ENCODE data around the gene AP1M1.
A peak's percentile ranks its signal among the peaks of the same experiment; 100 is the strongest.
"Not testable (repeated sequence)": the region's sequence is repeated elsewhere in the genome, so short reads cannot be mapped to it uniquely, and the experiment has no call there.

Gene AP1M1

GRCh38 chr19:16265205-16265604 lies 67.5 kb downstream of the AP1M1 start:
- no peak for ATAC-seq

- ATAC-seq, result no peak
Measured at GRCh38 chr19:16265890-16266585, 68.3 kb downstream of the AP1M1 start.

DNA sequence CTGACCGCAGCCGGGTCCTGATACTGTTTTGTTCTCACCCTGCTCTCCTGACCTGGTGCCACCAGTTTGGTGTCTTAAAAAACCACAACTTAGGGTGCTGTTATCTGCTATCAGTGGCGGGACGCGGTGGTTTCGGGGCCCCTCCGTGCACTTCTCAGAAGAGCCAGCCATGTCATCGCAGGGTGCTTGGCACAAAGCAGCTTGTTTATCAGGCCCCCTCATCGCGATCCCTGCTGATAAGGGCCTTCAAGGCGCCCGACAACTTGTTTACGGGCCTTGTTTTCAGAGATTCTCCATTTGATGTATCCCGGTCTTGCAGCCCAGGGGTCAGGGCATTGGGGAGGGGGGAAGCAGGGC lies 68.9 kb downstream of the AP1M1 start:
- ATAC-seq, result peak; percentile 62 to 69

DNA sequence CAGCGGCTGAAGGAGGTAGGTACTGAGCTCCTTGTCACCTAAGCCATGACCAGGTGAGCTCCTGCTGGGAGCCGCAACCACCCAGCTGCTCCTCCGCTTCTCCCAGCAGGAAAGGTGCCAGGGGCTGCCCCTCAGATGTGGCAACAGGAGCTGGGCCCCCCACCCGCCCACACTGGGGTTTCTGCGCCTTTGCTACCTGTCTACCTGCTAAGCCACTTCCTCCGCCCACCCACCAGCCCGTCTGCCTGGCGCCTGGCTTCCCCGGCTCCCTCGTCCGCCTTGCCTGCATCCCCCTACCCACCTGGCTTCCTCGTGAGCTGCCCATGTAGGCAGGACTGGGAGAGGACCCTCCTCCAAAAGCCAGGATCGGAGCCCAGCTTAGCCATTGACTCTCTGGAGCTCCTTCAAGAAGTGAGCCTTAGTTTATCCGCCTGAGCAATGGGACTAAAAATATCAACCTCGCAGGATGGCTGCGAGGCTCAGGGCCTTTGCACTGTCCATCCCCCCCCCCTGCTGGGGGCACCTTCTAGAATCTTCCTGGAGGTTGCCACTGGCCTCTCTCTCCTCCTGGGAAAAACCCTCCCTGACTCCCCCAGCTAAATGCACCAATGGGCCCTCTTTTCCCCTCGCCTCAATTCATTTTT lies 71.1 kb downstream of the AP1M1 start:
- no peak for ATAC-seq

GRCh38 chr19:16272945-16273344 lies 75.2 kb downstream of the AP1M1 start:
- ATAC-seq, result no peak

- no peak for ATAC-seq
Measured at GRCh38 chr19:16274447-16274846, 76.7 kb downstream of the AP1M1 start.

- no peak for ATAC-seq
Measured at GRCh38 chr19:16280306-16280705, 82.6 kb downstream of the AP1M1 start.

DNA sequence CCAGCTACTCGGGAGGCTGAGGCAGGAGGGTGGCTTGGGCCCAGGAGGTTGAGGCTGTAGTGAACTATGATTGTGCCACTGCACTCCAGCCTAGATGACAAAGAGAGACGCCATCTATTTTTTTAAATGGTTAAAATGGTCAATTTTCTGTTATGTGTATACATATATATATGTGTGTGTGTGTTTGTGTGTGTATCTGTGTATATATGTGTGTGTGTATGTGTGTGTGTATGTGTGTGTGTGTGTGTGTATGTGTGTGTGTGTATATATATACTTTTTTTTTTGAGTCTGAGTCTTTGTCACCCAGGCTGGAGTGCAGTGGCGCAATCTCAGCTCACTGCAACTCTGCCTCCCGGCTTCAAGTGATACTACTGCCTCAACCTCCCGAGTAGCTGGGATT lies 84.0 kb downstream of the AP1M1 start:
- no peak for ATAC-seq

- ATAC-seq, result peak; percentile 72 to 84
Measured at GRCh38 chr19:16283210-16284061, 85.7 kb downstream of the AP1M1 start.

GRCh38 chr19:16284505-16284904 lies 86.8 kb downstream of the AP1M1 start:
- no peak for ATAC-seq

- not testable (repeated sequence) for ATAC-seq
Measured at GRCh38 chr19:16285079-16285478, 87.4 kb downstream of the AP1M1 start.

DNA sequence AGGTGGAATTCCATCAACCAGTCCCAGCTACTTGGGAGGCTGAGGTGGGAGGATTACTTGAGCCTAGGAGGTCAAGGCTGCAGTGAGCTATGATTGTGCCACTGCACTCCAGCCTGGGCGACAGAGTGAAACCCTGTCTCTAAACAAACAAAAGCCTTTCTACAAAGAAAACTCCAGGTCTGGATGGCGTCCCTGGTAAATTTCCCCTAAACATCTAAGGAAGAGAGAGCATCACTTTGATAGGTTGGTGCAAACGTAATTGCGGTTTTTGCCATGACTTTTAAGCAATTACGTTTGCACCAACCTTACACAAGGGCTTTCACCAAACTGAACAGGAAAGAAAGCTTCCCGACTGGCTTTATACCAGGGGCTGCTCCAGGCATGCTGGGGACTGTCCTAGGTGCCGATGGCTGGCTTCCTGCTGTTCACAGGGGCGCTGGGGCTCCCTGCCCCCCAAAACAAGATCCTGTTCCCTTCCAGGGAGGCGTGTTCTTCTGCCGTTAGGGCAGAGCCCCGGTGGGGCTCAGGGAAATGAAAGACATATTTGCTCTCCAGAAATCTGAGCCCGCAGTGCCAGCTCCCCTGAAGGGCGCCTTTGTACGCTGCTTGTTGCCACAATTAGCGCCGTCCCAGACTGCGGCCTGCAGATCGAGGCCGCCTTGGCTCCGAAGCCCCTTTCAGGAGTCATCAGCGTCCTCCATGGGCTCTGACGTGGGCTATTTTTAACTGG lies 88.2 kb downstream of the AP1M1 start:
- no peak for ATAC-seq

GRCh38 chr19:16288544-16288943 lies 90.8 kb downstream of the AP1M1 start:
- ATAC-seq, result no peak

GRCh38 chr19:16289594-16289993 lies 91.9 kb downstream of the AP1M1 start:
- ATAC-seq, result no peak

- no peak for ATAC-seq
Measured at GRCh38 chr19:16290692-16291091, 93.0 kb downstream of the AP1M1 start.

DNA sequence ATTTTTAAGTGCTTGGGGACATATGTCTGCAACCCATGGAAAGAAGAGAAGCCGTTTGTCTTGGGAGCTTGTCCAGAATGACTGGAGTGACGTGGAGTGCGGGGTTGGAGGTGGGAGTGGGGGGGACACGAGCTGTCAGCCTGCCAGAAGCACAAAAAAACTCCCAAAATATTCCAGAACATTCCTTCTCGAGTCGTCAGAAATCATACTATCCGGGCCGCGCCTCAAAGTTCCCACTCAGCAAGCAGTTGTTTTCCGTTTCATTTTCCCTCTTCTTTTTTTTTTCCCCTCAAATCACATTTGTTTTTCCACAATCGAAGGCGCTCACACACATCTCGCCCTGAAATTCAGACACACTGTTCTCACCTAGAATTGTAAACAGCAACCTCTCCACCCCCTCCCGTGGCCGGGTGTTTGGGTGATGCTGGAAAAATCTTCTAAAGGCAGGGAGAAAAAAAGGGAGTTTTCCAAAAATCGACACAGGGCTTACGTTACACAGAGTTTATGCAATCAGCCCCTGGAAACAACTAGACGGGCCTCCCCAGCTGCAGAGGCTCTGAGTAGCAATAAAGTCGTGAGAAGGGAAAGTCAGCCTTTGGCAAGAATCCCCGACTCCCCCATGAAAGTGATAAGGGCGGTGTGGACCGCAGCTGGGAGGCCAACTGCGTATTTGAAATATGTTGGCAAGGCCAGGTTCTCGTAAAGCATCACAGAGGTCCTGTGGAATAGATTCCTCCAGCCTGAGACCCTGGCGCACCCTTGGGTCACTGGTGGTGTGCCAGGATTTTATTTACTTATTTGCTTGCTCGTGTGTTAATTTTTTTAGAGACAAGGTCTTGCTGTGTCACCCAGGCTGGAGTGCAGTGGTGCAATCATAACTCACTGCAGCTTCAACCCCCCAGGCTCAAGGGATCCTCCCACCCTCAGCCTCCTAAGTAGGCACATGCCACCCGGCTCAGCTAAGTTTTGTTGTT lies 95.7 kb downstream of the AP1M1 start:
- ATAC-seq, result no peak

DNA sequence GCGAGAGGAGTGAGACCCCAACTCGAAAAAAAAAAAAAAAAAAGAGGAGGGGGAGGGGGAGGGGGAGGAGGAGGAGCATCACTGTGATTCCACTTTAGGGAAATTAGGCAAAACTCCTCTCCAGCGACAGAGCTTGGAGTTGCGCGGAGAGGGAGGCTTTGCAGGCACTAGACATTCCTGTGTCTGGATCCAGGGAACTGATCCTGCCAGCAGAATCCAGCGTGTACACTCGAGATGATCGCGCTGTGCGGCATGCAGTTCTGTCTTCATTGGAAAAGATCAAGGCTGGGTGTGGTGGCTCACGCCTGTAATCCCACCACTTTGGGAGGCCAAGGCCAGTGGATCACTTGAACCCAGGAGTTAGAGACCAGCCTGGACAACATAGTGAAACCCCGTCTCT lies 97.3 kb downstream of the AP1M1 start:
- no peak for ATAC-seq

Measured in activated CD4-positive, CD25-positive, alpha-beta regulatory T cell treated with anti-CD3 and anti-CD28 coated beads, Interleukin-2, amount 50 U/mL, for 24 hours (primary cell).